ENCODE data around the gene SHC3. TPM values are rescaled to one million over a fixed set of nuclear protein-coding genes. Genes with fewer than 3 reads are reported as not detected.

The SHC3 gene
- total RNA-seq, 1 experiment from 2014 or later: 0.27 TPM

DNA sequence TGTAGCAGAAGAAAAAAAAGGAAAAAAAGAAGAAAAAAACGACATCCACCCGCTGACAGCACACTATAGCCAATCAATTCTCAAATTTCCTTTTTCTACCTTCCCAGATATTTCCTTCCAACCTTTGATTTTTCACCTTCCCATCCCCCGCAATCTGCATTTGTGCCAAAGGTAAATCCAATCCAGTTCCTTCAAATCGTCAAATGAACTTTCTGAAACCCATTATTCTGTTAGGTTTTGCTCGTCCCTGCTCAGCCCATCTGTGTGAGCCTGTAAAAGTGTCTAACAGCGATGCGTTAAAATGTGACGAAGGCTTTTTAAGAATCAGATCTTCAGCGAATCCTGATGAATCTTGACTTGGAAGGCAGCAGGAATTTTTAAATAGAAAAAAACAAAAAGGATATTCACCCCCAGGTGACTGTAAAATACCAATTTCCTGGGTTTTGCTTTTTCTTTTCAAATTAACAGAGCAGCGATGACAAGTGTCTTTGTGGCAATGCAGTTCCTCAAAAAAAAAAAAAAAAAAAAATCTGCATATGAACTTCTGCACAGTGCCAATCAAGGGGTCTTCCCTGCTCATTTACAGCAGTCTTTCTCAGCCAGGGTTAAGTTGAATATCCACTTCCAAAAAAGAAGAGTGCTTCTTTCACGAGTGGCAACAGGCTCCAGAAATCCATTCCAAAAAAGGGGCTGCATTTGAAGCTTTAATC is 367 bp upstream of the SHC3 start:
- ChIA-PET CTCF (no interaction called here), RAD21 (ENCODE audit: low non-redundant PET in 1 of 2, low total read pairs in 2 of 2, uncharacterized antibody in 2 of 2, unreplicated experiment in 2 of 2) (no interaction called here), POLR2A (no interaction called here)
- Histone ChIP-seq H3K4me1 (ENCODE audit: control insufficient read depth in 1 of 2, insufficient read depth in 2 of 2, low read length in 2 of 2) (peaks cover 23% of the 10 kb centered on the region in 2 experiments; a peak in 3 of 4 replicates), H3K27me3 (ENCODE audit: insufficient read depth, low read length) (no peaks in the 10 kb centered on the region), H3K36me3 (ENCODE audit: control insufficient read depth in 1 of 2, insufficient read depth in 2 of 2, low read length in 2 of 2) (no peaks in the 10 kb centered on the region), H3K9me3 (ENCODE audit: control insufficient read depth in 1 of 2, insufficient read depth in 1 of 2, low read depth in 1 of 2, low read length in 2 of 2) (no peaks in the 10 kb centered on the region), H3K9ac (ENCODE audit: low read length) (peak overlapping the region; percentile 53), H3K4me2 (ENCODE audit: low read length) (peak overlapping the region; percentile 76), H2AFZ (ENCODE audit: low read depth, low read length, poor library complexity, severe bottlenecking) (no peak overlapping the region), H4K20me1 (ENCODE audit: insufficient read depth) (no peaks in the 10 kb centered on the region), H3K27ac (ENCODE audit: low read depth, low read length) (peak overlapping the region; percentile 93), H3K4me3 (replicated peaks in 1 of 2; ENCODE audit: low read depth in 1 of 2, low read length in 2 of 2) (no peak overlapping the region), H3K9me2 (ENCODE audit: insufficient read depth) (no peaks in the 10 kb centered on the region), H3K79me2 (ENCODE audit: insufficient read depth, low read length) (no peaks in the 10 kb centered on the region)
- no peak for TF ChIP-seq SIN3A (IDR thresholded peaks at IDR 0.05; ENCODE audit: low read depth)
- no peak for TF ChIP-seq CBX3 (IDR thresholded peaks at IDR 0.05; ENCODE audit: low read depth)
- no peak for TF ChIP-seq CEBPB (IDR thresholded peaks at IDR 0.05; ENCODE audit: low read depth)
- TF ChIP-seq ELF1 (IDR thresholded peaks at IDR 0.05; ENCODE audit: borderline replicate concordance, low read depth): no peak
- no peak for TF ChIP-seq ZFX (IDR thresholded peaks at IDR 0.05)
- TF ChIP-seq TCF7L2 (IDR thresholded peaks at IDR 0.05; ENCODE audit: borderline replicate concordance, extremely low read depth, insufficient read depth, insufficient read length): no peak
- TF ChIP-seq, protein P1, sequence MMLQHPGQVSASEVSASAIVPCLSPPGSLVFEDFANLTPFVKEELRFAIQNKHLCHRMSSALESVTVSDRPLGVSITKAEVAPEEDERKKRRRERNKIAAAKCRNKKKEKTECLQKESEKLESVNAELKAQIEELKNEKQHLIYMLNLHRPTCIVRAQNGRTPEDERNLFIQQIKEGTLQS (IDR thresholded peaks at IDR 0.05): no peak
- no peak for TF ChIP-seq ZNF274 (IDR thresholded peaks at IDR 0.05; ENCODE audit: low read depth, low read length)
- TF ChIP-seq, protein P2, sequence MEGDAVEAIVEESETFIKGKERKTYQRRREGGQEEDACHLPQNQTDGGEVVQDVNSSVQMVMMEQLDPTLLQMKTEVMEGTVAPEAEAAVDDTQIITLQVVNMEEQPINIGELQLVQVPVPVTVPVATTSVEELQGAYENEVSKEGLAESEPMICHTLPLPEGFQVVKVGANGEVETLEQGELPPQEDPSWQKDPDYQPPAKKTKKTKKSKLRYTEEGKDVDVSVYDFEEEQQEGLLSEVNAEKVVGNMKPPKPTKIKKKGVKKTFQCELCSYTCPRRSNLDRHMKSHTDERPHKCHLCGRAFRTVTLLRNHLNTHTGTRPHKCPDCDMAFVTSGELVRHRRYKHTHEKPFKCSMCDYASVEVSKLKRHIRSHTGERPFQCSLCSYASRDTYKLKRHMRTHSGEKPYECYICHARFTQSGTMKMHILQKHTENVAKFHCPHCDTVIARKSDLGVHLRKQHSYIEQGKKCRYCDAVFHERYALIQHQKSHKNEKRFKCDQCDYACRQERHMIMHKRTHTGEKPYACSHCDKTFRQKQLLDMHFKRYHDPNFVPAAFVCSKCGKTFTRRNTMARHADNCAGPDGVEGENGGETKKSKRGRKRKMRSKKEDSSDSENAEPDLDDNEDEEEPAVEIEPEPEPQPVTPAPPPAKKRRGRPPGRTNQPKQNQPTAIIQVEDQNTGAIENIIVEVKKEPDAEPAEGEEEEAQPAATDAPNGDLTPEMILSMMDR (IDR thresholded peaks at IDR 0.05 in 2 of 3, conservative IDR thresholded peaks at IDR 0.05 in 1 of 3; ENCODE audit: borderline replicate concordance in 1 of 3, insufficient read depth in 1 of 3, low read depth in 2 of 3, low read length in 2 of 3): no peak
- TF ChIP-seq EZH2 (IDR thresholded peaks at IDR 0.05): no peak
- no peak for TF ChIP-seq RAD21 (IDR thresholded peaks at IDR 0.05; ENCODE audit: low read depth)
- no peak for TF ChIP-seq SP1 (IDR thresholded peaks at IDR 0.05; ENCODE audit: low read depth)
- TF ChIP-seq, protein P3, sequence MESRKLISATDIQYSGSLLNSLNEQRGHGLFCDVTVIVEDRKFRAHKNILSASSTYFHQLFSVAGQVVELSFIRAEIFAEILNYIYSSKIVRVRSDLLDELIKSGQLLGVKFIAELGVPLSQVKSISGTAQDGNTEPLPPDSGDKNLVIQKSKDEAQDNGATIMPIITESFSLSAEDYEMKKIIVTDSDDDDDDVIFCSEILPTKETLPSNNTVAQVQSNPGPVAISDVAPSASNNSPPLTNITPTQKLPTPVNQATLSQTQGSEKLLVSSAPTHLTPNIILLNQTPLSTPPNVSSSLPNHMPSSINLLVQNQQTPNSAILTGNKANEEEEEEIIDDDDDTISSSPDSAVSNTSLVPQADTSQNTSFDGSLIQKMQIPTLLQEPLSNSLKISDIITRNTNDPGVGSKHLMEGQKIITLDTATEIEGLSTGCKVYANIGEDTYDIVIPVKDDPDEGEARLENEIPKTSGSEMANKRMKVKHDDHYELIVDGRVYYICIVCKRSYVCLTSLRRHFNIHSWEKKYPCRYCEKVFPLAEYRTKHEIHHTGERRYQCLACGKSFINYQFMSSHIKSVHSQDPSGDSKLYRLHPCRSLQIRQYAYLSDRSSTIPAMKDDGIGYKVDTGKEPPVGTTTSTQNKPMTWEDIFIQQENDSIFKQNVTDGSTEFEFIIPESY (IDR thresholded peaks at IDR 0.05; ENCODE audit: extremely low read depth, insufficient replicate concordance, low read length): no peak
- no peak for TF ChIP-seq EZH2phosphoT487 (IDR thresholded peaks at IDR 0.05; ENCODE audit: borderline replicate concordance)
- no peak for TF ChIP-seq YY1 (IDR thresholded peaks at IDR 0.05; ENCODE audit: extremely low read depth, insufficient replicate concordance, low read depth, low read length)
- TF ChIP-seq, protein P4, sequence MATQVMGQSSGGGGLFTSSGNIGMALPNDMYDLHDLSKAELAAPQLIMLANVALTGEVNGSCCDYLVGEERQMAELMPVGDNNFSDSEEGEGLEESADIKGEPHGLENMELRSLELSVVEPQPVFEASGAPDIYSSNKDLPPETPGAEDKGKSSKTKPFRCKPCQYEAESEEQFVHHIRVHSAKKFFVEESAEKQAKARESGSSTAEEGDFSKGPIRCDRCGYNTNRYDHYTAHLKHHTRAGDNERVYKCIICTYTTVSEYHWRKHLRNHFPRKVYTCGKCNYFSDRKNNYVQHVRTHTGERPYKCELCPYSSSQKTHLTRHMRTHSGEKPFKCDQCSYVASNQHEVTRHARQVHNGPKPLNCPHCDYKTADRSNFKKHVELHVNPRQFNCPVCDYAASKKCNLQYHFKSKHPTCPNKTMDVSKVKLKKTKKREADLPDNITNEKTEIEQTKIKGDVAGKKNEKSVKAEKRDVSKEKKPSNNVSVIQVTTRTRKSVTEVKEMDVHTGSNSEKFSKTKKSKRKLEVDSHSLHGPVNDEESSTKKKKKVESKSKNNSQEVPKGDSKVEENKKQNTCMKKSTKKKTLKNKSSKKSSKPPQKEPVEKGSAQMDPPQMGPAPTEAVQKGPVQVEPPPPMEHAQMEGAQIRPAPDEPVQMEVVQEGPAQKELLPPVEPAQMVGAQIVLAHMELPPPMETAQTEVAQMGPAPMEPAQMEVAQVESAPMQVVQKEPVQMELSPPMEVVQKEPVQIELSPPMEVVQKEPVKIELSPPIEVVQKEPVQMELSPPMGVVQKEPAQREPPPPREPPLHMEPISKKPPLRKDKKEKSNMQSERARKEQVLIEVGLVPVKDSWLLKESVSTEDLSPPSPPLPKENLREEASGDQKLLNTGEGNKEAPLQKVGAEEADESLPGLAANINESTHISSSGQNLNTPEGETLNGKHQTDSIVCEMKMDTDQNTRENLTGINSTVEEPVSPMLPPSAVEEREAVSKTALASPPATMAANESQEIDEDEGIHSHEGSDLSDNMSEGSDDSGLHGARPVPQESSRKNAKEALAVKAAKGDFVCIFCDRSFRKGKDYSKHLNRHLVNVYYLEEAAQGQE (IDR thresholded peaks at IDR 0.05; ENCODE audit: low read depth): no peak
- TF ChIP-seq FOSL1 (IDR thresholded peaks at IDR 0.05; ENCODE audit: low read depth): no peak
- TF ChIP-seq EGR1 (IDR thresholded peaks at IDR 0.05; ENCODE audit: low read depth): no peak
- no peak for TF ChIP-seq POLR2AphosphoS5 (IDR thresholded peaks at IDR 0.05; ENCODE audit: low read depth, low read length)
- intact Hi-C loops (cut with micrococcal nuclease): no loop called here
- DNase-seq (ENCODE audit: low read depth, low spot score) (no peak), ATAC-seq (no peak)
- no TSS peak for BruUV-seq (replicated peaks)

Data from HCT116 (cell line).